GM19351 (cell line): ENCODE measurements around the gene MAN2B1.
A peak's percentile ranks its signal among the peaks of the same experiment; 100 is the strongest.
"Not testable (repeated sequence)": the region's sequence is repeated elsewhere in the genome, so short reads cannot be mapped to it uniquely, and the experiment has no call there.

Experiments used
- ATAC-seq: cut with Tn5 transposase; IDR thresholded peaks from one replicate; pipeline ENCODE4 v1.9.1; 2021; ENCODE audit warnings: mild to moderate bottlenecking, moderate library complexity; ENCODE audit not compliant: unreplicated experiment

Gene MAN2B1

DNA sequence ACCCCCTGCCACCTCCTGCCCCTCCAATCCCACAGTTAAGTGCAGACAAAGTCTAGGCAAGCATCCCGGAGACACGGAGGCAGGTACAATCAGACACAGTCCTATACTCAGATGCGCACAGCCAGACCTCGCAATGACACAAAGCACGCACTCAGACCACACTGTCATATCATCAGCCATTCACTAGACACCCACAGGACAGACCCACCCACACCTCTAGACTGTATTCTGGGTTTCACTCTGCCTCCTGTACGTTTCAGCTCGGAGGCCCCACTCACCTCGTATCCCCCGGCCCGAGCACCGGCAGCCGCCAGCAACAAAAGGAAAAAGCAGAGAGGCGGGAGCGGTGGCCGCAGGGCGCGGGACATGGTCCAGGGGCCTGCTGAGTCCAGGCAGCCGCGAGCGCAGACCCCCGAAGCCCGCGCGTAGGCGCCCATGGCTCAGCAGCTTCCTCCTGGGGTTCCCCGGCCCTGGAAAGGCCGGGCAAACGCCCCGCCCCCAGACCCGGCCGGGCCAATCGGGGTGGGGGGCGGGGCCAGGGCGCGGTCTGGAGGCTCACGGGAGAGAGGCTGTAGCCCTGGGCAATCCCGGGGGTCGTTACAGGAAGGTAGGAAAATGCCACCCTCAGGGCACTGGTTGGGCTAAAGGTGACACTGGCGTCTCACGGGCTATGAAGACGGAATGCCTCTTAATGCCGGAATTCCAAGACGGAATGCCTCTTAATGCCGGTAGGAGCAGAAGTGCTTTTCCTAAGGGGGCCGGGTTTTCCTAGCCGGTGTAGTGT, at the start of gene MAN2B1, which contains the start of gene WDR83:
MAN2B1 (minus strand) TSS at position 478 of the 784 bp plus-strand sequence; CDS start at position 437, 41 bp downstream.
WDR83 (plus strand) TSS at position 543 of the 784 bp plus-strand sequence. CDS start 2,984 bp downstream, outside the sequence.
- no peak for ATAC-seq

DNA sequence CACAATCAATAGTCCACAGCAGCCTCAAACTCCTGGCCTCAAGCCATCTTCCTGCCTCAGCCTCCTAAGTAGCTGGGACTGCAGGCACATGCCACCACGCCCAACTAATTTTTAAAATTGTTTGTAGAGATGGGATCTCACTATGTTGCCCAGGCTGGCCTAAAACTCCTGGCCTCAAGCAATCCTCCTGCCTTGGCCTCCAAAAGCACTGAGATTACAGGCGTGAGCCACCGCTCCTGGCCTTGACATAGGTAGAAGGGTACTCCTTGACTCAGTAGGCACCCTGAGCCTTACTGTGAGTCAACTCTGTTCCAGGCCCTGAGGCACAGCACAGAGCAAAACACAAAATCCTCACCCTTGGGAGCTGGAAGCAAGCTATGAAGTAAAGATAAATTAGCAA, 49.4 kb upstream of the MAN2B1 start:
- ATAC-seq: no peak

DNA sequence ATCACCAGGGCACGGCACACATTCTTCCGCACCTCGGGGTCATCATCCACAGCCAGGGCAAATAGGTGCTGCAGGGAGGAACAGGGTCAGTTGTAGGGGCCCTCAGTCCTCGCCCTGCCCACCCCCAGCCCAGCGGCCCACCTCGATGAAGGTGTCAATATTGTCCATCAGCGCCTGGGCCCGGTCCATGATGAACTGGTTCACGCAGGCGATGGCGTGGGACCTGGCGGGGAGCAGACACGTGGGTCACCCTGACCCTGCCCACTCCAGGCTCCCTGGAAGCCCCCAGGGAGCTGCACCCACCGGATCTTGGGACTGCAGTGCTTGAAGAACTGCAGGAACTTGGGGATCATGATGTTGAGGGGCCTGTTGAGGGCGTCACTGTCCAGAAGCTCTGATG, 48.6 kb upstream of the MAN2B1 start:
- no peak for ATAC-seq

DNA sequence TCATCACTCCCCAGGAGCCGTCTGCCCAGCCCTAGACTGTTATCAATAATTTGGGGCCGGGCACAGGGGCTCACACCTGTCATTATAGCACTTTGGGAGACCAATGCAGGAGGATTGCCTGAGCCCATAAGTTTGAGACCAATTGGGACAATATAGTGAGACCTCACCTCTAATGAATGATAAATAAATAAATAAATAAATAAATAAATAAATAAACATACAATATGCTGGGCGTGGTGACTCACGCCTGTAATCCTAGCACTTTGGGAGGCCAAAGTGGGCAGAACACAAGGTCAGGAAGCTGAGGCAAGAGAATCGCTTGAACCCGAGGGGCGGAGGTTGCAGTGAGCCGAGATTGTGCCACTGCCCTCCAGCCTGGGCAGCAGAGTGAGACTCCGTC, 46.8 kb upstream of the MAN2B1 start:
- not testable (repeated sequence) for ATAC-seq

DNA sequence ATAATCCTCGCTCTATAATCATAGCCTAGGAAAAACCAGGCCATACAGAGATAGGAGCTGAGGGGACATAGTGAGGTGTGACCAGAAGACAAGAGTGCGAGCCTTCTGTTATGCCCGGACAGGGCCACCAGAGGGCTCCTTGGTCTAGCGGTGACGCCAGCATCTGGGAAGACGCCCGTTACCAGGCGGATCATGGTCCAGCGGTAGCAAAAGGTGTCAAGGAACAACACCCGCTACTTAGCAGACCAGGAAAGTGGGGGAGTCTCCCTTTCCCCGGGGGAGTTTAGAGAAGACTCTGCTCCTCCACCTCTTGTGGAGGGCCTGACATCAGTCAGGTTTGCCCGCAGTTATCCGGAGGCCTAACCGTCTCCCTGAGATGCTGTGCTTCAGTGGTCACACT, 45.5 kb upstream of the MAN2B1 start:
- not testable (repeated sequence) for ATAC-seq

DNA sequence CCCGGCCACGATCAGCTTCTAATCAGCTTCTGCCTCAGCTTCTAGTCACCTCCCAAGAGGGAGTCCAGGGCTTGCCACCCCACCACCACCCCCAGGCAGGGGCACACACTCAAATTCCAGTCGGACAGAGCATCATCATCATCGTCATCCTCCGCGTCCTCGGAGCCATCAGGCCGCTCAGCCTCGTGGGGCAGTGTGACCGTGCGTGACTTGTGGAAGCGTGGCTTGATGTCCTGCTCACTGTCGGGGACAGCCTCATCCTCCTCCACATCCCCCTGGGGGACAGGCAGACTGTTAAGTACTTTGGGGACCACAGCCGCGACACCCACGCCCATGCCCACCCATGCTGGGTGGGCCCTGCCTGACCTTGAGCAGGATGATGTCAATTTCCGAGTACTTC, 44.6 kb upstream of the MAN2B1 start:
- no peak for ATAC-seq

DNA sequence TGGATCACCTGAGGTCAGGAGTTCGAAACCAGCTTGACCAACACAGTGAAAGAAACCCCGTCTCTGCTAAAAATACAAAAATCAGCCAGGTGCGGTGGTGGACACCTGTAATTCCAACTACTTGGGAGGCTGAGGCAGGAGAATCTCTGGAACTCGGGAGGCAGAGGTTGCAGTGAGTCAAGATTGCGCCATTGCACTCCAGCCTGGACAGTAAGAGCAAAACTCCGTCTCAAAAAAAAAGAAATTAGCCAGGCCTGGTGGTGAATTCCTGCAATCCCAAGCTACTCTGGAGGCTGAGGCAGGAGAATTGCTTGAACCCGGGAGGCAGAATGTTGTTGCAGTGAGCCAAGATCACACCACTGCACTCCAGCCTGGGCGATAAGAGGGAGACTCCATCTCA, 42.1 kb upstream of the MAN2B1 start:
- no peak for ATAC-seq

DNA sequence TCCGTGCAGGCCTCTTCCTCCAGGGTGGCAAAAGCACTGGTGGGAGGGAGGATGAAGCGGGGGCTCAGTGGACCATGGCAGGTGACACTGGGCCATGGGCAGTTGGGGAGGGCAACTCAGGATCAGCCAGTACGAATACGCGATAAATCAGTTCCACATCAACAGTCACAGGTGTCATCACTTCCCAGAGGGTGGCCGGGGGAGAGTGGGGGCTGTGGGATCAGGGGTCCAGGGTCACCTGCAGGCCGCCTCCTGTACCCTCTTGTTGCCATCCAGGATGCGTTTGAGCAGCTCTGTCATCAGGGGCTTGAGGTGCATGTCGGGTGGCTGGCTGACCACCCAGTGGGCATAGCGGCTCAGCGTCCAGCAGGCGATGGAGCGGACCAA, 39.8 kb upstream of the MAN2B1 start:
- no peak for ATAC-seq

DNA sequence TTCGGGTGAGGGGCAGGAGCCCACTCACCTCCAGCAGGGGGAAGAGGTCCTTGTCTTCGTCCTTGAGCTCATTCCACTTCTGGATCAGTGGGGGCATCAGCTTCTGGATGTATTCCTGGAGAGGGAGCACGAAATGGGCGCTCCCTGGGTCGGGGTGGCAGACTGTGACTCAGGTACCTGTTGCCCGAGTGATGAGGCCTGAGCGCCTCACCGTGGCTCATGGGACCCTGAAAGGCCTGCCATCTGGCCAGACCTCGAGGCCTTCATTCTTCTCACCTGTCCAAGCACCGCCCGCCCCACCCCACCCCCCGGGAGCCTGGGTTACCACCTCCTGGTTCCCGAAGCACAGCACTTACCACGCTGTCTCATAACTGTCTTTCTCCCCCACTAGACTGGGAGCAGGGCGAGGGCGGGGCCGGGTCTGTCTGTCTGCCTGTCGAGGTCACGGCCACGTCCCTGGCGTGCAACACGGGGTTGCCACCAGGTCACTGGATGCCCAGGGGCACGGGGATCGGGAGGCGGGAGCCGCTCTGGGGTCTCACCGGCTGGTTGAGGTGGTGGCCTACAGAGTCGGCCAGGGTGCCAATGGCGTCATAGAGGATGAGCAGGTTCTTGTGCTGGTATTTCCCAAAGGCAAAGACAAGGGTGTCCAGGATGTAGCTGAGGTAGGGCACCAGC, 39.3 kb upstream of the MAN2B1 start:
- ATAC-seq: no peak

DNA sequence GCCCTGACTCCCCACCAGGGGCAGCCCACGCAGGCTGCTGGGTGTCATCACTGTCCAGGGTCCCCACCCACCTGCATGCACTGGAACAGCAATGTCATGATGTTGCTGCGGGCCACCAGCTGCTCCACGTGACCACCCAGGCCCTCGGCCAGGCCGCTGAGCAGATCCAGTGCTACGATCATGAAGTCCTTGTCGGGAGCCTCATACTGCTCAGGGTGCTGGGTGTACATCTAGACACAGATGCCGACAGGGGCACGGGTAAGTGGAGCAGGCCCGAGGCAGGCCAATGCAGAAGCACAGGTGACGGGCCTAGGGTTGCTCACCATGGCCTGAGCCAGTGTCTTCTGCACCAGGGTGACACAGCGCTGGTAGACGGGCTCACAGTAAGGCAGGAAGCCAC, 38.6 kb upstream of the MAN2B1 start:
- ATAC-seq: no peak

DNA sequence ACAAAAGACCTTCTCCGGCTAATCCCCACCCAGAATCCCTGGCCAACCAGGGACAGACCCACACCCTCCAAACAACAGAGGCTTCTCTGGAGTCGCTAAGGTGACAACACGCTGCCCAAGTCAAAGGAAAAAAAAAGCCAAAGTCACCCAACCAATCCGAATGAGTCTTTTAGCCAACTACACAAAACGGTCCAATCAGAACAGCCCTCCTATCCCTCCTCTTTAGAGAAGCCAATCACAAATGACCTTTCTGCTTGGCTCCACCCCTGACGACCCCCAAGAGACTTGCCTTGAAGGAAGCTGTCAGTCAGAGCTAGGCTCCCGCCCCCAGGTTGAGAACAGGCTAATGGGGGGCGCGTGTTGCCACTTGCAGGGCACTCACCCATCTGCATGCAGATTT, 36.5 kb upstream of the MAN2B1 start:
- no peak for ATAC-seq

DNA sequence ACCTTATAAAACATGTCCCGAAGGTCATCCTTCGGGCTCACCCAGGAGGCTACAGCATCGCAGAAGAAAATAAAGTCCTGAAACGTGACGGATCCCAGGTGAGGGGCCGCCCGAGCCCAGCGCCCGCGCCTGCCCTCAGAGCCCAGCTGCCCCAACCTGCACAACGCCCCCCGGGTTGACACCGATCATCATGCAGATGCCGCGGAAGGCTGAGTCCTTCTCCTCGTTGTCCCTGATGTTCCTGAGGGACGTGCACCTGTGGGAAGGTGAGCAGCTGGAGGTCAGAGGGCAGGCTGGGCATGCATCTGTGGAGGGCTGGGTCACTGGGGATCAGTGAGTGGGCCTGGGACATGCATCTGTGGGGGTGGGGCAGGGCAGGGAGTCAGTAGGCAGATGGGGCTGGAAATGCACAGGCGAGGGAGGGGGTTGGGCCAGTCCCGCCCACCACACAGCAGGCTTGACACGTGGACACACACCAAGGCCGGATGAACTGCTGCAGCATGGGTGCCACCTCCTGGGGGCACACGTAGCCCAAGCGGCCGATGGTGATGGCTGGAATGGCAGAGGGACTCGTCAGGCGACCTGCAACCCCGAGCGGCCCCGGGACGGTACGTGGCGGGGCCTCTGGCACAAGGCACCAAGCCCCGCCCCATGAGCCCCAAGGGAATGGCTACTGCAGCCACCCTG, 35.2 kb upstream of the MAN2B1 start:
- ATAC-seq: no peak

DNA sequence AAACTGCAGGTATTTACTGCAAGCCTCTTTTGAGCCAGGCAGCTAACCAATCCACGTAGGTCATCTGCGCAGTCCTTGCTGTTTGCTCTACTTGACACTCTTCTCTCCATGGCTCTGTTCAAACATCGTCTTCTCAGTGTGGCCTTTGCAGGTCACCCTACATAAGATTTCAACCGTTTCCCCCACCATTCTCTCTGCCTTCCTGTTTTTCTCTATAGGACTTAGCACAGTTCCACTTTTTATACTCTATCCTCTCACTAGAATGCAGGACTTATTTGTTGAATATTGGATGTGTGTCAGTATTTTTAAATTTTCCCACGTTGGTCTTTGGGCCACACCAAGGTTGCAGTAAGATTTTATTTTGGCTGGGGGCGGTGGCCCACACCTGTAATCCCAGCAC, 31.6 kb upstream of the MAN2B1 start:
- no peak for ATAC-seq

DNA sequence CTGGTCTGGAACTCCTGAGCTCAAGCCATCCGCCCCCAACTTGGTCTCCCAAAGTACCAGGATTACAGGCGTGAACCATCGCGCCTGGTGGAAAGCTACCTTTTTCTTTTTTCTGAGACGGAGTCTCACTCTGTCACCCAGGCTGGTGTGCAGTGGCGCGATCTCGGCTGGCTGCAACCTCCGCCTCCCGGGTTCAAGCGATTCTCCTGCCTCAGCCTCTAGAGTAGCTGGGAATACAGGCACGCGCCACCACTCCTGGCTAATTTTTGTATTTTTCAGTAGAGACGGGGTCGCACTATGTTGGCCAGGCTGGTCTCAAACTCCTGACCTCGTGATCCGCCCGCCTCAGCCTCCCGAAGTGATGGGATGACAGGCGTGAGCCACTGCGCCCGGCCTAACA, 30.9 kb upstream of the MAN2B1 start:
- not testable (repeated sequence) for ATAC-seq

DNA sequence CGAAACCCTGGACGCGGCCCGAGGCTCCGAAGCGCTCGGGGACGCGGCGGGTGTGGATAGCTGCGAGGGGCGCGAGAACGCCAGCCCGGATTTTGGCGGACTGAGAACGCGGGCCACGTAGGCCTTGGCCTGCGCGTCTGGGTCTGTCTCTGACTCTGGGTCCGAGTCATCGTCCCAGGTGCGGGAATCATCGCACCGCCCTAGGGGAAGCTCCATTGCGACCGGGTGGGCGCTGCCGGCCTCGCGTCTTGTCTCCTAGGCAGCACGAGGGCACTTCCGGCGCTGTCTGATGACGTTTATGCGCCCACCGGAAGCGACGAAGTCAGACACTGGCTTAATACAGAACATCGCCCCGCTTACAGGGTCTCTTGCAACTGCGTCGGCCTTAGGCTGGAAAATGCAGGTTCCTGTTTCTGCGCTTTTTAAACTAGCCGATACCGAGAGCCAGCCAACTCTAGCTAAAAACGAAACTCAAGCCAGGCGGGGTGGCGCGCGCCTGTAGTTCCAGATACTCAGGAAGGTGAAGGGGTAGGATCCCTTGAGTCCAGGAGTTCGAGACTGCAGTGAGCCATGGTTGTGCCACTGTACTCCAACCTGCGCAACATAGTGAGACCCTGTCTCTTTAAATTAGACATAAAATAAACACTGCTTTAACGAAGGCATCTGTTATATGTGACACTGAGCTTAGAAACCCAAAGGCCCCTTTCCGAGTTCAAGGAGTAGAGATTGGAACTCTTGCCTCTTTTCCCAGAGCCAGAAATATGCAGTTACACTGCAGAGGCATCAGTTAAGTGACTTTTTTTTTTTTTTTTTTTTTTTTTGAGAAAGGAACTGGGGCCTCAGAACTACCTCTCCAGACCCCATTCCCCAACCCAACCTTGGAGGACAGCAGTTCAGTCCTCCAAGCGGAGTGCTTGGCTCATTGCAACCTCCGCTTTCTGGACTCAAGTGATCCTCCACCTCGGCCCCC, 30.1 kb upstream of the MAN2B1 start, which contains the start of gene FBXW9:
FBXW9 (minus strand) TSS at position 266 of the 970 bp plus-strand sequence; CDS start at position 216, 50 bp downstream.
- peak; percentile 70 for ATAC-seq

DNA sequence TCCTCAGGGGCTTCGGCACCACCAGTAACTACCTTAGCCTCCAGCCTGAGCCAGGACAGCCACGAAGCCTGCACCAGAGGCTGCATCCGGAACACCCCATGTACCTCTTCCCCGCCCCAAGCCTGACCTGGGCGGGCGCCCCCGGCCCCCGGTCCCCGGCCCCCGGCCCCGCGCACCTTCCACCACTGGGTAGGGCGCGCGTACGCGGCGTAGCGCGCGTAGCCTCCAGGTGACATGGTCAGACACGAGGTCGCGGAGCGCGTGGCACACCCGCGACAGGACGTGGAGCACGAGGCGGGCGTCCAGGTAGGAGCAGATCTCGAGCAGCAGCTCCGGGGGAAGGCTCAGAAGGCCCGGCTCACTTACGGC, 29.4 kb upstream of the MAN2B1 start:
- peak; percentile 7 for ATAC-seq

DNA sequence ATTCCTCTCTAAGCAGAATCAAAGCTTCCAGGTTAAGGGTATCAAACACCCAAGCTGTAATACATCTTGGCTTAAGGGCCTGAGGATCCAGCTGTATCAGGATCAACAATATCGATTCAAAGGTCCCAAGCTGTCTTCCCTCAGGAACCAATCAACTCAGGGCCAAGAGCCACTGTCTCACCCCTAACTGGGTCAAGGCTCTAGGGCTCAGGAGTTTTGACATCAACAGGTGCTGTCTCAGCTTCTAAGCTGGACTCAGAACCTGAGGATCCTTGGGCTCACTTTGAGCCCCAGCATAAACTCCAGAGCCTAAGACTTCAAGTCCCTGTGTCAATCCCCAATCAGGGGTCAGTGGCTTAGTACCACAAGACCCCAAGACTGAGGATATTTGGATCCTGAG, 29.0 kb upstream of the MAN2B1 start:
- no peak for ATAC-seq

DNA sequence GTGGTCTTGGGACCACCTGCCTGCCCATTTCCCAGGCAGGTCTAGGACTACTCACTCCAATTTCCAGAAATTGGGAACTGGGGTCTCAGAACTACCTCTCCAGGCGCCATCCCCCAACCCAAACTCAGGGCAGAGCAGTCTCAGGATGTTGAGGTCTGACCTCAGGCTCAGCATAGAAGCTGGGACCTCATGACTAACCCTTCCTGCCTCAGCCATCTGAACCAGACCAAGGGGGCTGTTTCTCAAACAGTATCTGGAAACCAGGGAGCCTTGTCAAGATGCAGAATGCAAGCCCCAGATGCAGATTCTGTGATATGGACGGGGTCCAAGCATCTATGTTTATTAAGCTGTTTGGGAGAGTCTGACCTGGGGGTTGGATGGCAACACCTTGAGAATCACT, 28.6 kb upstream of the MAN2B1 start:
- ATAC-seq: no peak

DNA sequence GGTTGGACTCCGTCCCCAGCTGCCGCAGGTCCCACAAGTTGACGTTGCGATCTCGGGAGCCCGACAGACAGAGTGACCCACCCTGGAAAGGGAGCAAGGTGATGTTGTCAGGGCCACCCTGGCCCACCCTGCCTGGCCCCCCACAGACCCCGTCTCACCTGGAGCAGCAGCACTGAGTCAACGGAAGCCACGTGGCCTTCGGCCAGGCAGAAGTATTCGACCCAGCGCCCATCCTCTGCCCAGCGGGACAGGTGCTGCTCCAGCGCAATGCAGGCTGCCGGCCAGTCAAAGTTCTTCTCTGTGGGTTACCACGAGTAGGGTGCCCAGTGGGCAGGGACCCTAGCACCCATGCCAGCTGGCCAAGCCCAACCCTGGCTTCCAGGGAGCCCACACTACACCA, 28.1 kb upstream of the MAN2B1 start:
- ATAC-seq: no peak

DNA sequence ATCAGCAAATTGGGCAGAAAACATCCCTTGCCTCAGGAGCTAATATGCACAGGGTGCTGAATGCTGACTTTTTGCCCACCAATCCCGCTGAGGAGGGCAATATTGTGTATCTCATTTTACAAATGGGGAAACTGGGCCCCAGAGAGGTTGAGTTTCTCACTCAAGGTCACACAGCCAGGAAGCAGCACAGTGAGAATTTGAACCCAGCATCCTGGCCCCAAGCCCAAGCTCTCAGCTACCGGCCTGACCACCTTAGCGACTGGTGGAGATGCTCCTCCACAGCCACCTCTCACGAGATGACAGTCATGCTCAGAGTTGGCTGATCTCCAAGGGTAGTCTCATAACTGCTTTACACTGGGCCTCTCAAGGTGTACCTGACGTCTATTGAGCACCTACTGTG, 26.4 kb upstream of the MAN2B1 start:
- no peak for ATAC-seq
